Body of pancreas (tissue), 4 donors: ENCODE measurements around the gene PLCB2. TPM values are rescaled to one million over a fixed set of nuclear protein-coding genes. Genes with fewer than 3 reads are reported as not detected.

Experiments used
- ATAC-seq: fragments of 150-250 bp; one replicate; pipeline ENCODE4 v1.9.1; 2016
- DNase-seq, 4 donors: peaks; one replicate each; pipeline ENCODE4 v3.0.0-alpha.2; 2019
- H3K27ac ChIP-seq, 4 donors: fragments of 200-600 bp; sonication (generic); 1 replicate in 3 of 4; 2 replicates in 1 of 4; pipeline versions ENCODE4 v1.5.1 to v1.6.1; 2016 to 2019; ENCODE audit warnings: mild to moderate bottlenecking in 1 of 4, mixed read lengths in 1 of 4, moderate library complexity in 1 of 4
- H3K27me3 ChIP-seq, 2 donors: fragments of 200-600 bp; sonication (generic); one replicate each; pipeline ENCODE4 v1.6.0; 2016; ENCODE audit warnings: mild to moderate bottlenecking in 1 of 2
- H3K36me3 ChIP-seq, 2 donors: fragments of 200-600 bp; sonication (generic); replicated peaks in 1 of 2; 2 replicates each; pipeline ENCODE4 v1.5.1; 2016; ENCODE audit warnings: low read depth in 2 of 2; ENCODE audit not compliant: insufficient read depth in 1 of 2
- H3K4me1 ChIP-seq: fragments of 200-600 bp; sonication (generic); one replicate; pipeline ENCODE4 v1.6.0; 2016
- H3K4me3 ChIP-seq, 2 donors: fragments of 200-600 bp; sonication (generic); 1 replicate in 1 of 2; 2 replicates in 1 of 2; pipeline ENCODE4 v1.5.1; 2016 to 2019
- H3K9me3 ChIP-seq, 3 donors: fragments of 200-600 bp; sonication (generic); 1 replicate in 2 of 3; 2 replicates in 1 of 3; pipeline ENCODE4 v1.5.1; 2016
- CTCF ChIP-seq, 7 experiments: fragments of 450-650 bp in 4 of 7; fragments of 200-600 bp in 3 of 7; sonication (generic) in 3 of 7; IDR thresholded peaks; one replicate each; pipeline ENCODE4 v1.5.1; 2016 to 2019; ENCODE audit warnings: antibody characterized with exemption in 7 of 7
- POLR2A ChIP-seq, 3 donors: fragments of 450-650 bp; IDR thresholded peaks; one replicate each; pipeline ENCODE4 v1.6.1; 2016; ENCODE audit warnings: antibody characterized with exemption in 3 of 3, mild to moderate bottlenecking in 2 of 3
- WGBS, 2 donors: methylation state at CpG; one replicate each; pipeline ENCODE4 v1.1.5; 2017; 5-methylcytosine and 5-hydroxymethylcytosine counted together
- intact Hi-C: fragments of 100-400 bp; cut with DNase I; formaldehyde crosslinking; loops from one replicate; pipeline ENCODE4 v1.15.1; 2023
- total RNA-seq, 2 donors: library from RNA; depleted of rRNA; stranded (reverse); fragments of >200 nt; gene quantifications; one replicate each; pipeline ENCODE4 v1.1.0, GENCODE V29; 2016

PLCB2 gene
- total RNA-seq, 2 donors from 2014 or later, result 3.1 to 4.6 TPM

GRCh38 chr15:40277471-40277870, 30.3 kb downstream of the PLCB2 start:
- no peak for DNase-seq
- no peaks in the 10 kb centered on the region for H3K36me3 ChIP-seq
- no peak overlapping the region for H3K4me3 ChIP-seq
- no peak overlapping the region for H3K27ac ChIP-seq
- peaks cover 21% of the 10 kb centered on the region for H3K4me1 ChIP-seq
- intact Hi-C loops, result loop anchor here (10.0 kb wide), 1 partner anchor 233 kb away; no protein-coding TSS in a partner anchor
- whole genome bisulfite sequencing, 2 donors, result 57 to 75% methylated on average over 16 of the region's 16 CpGs
- TF ChIP-seq CTCF (IDR thresholded peaks at IDR 0.05), result no peak
- no peak for TF ChIP-seq POLR2A (IDR thresholded peaks at IDR 0.05)
- H3K27me3 ChIP-seq, result peaks cover 0 to 12% of the 10 kb centered on the region in 2 donors
- no peak for ATAC-seq
- H3K9me3 ChIP-seq, result no peaks in the 10 kb centered on the region

- Histone ChIP-seq H3K4me1 (peaks cover 15% of the 10 kb centered on the region), H3K9me3 (no peaks in the 10 kb centered on the region), H3K36me3 (no peaks in the 10 kb centered on the region), H3K27ac (no peak overlapping the region), H3K4me3 (no peak overlapping the region), H3K27me3 (peaks cover 0 to 12% of the 10 kb centered on the region in 2 donors)
- WGBS, 2 donors, result 43 to 51% methylated on average over 4 of the region's 4 CpGs
- no peak for TF ChIP-seq CTCF (IDR thresholded peaks at IDR 0.05)
- TF ChIP-seq POLR2A (IDR thresholded peaks at IDR 0.05), result no peak
- intact Hi-C loops, result loop anchor here (10.0 kb wide), 1 partner anchor 232 kb away; no protein-coding TSS in a partner anchor
- DNase-seq (no peak), ATAC-seq (no peak)
Measured at GRCh38 chr15:40276927-40277326, 30.8 kb downstream of the PLCB2 start.

- WGBS, 2 donors, result 89 to 92% methylated on average over 5 to 7 of the region's 7 CpGs
- TF ChIP-seq CTCF (IDR thresholded peaks at IDR 0.05), result no peak
- no peak for TF ChIP-seq POLR2A (IDR thresholded peaks at IDR 0.05)
- ATAC-seq (no peak), DNase-seq (no peak)
- H3K4me1 ChIP-seq, result peaks cover 8% of the 10 kb centered on the region
- H3K9me3 ChIP-seq, result no peaks in the 10 kb centered on the region
- H3K27ac ChIP-seq, result no peak overlapping the region
- no peaks in the 10 kb centered on the region for H3K36me3 ChIP-seq
- H3K4me3 ChIP-seq, result no peak overlapping the region
- H3K27me3 ChIP-seq, result peaks cover 0 to 5% of the 10 kb centered on the region in 2 donors
- intact Hi-C loops, result loop anchor here (10.0 kb wide), 1 partner anchor 231 kb away; no protein-coding TSS in a partner anchor
Measured at GRCh38 chr15:40275954-40276353, 31.8 kb downstream of the PLCB2 start.

- intact Hi-C loops, result loop anchor here (10.0 kb wide), 1 partner anchor 231 kb away; no protein-coding TSS in a partner anchor
Measured at GRCh38 chr15:40275523-40275922, 32.2 kb downstream of the PLCB2 start.

More at GRCh38 chr15:40275523-40275922, 32.2 kb downstream of the PLCB2 start:
- Histone ChIP-seq H3K27ac (no peak overlapping the region), H3K27me3 (peaks cover 0 to under 1% of the 10 kb centered on the region in 2 donors), H3K9me3 (no peaks in the 10 kb centered on the region), H3K36me3 (no peaks in the 10 kb centered on the region), H3K4me1 (peaks cover 8% of the 10 kb centered on the region), H3K4me3 (no peak overlapping the region)
- ATAC-seq (no peak), DNase-seq (no peak)
- no peak for TF ChIP-seq POLR2A (IDR thresholded peaks at IDR 0.05)
- no peak for TF ChIP-seq CTCF (IDR thresholded peaks at IDR 0.05)
- 76 to 81% methylated on average over 5 of the region's 5 CpGs for WGBS, 2 donors
